ENCODE measurements around the gene ZNF865. TPM values are rescaled to one million over a fixed set of nuclear protein-coding genes. Genes with fewer than 3 reads are reported as not detected.

Gene ZNF865
- total and polyA plus RNA-seq, 2 donors (not counting 1 experiment from before 2014, with no cell fraction given) = 1.2 TPM

GRCh38 chr19:55648585-55649267 is 43.3 kb downstream of the ZNF865 start:
- Histone ChIP-seq H3K9ac (ENCODE audit: insufficient read depth, low read length) (peak overlapping the region; percentile 61), H3K36me3 (ENCODE audit: control insufficient read depth, insufficient read depth, low read length) (peaks cover 18% of the 10 kb centered on the region), H2AFZ (ENCODE audit: low read length) (no peak overlapping the region)

GRCh38 chr19:55649268-55650125 is 44.0 kb downstream of the ZNF865 start:
- Histone ChIP-seq H3K4me1 (ENCODE audit: control insufficient read depth, extremely low read depth, insufficient read depth, low read length) (peaks cover 2% of the 10 kb centered on the region), H2AFZ (ENCODE audit: low read length) (no peak overlapping the region), H3K79me2 (ENCODE audit: control insufficient read depth, insufficient read depth, low read length) (peaks cover 11% of the 10 kb centered on the region), H3K4me3 (replicated peaks in 1 of 4; ENCODE audit: control extremely low read depth in 1 of 4, insufficient read depth in 1 of 4, low read depth in 3 of 4, low read length in 4 of 4) (peak overlapping the region in 2 of 4 experiments; percentile 69 to 79), H3K27me3 (ENCODE audit: control insufficient read depth, insufficient read depth, low read length) (no peaks in the 10 kb centered on the region), H4K20me1 (ENCODE audit: control insufficient read depth, extremely low read depth, insufficient read depth, low read length) (no peaks in the 10 kb centered on the region), H3K9ac (ENCODE audit: insufficient read depth, low read length) (no peak overlapping the region), H3K9me3 (ENCODE audit: control insufficient read depth, insufficient read depth, low read depth, low read length) (no peaks in the 10 kb centered on the region), H3K27ac (ENCODE audit: insufficient read depth, low read length) (no peak overlapping the region), H3K36me3 (ENCODE audit: control insufficient read depth, insufficient read depth, low read length) (peaks cover 18% of the 10 kb centered on the region), H3K4me2 (ENCODE audit: extremely low read depth, insufficient read depth, low read length) (peak overlapping the region; percentile 49)
- no peak for DNase-seq (ENCODE audit: low read depth in 2 of 2)
- TF ChIP-seq EZH2 (IDR thresholded peaks at IDR 0.05; ENCODE audit: low read length, missing control alignments) = no peak

More at GRCh38 chr19:55648585-55649267, 43.3 kb downstream of the ZNF865 start:
- Histone ChIP-seq H3K4me2 (ENCODE audit: extremely low read depth, insufficient read depth, low read length) (peak overlapping the region; percentile 49), H3K79me2 (ENCODE audit: control insufficient read depth, insufficient read depth, low read length) (peaks cover 18% of the 10 kb centered on the region), H3K4me3 (replicated peaks in 1 of 4; ENCODE audit: control extremely low read depth in 1 of 4, insufficient read depth in 1 of 4, low read depth in 3 of 4, low read length in 4 of 4) (peak overlapping the region; percentile 58 to 79 (median 64)), H3K4me1 (ENCODE audit: control insufficient read depth, extremely low read depth, insufficient read depth, low read length) (peaks cover 3% of the 10 kb centered on the region), H3K9me3 (ENCODE audit: control insufficient read depth, insufficient read depth, low read depth, low read length) (no peaks in the 10 kb centered on the region), H4K20me1 (ENCODE audit: control insufficient read depth, extremely low read depth, insufficient read depth, low read length) (no peaks in the 10 kb centered on the region), H3K27me3 (ENCODE audit: control insufficient read depth, insufficient read depth, low read length) (no peaks in the 10 kb centered on the region), H3K27ac (ENCODE audit: insufficient read depth, low read length) (no peak overlapping the region)
- no peak for DNase-seq (ENCODE audit: low read depth in 2 of 2)
- no peak for TF ChIP-seq CTCF (conservative IDR thresholded peaks at IDR 0.05 in 1 of 2, IDR thresholded peaks at IDR 0.05 in 1 of 2; ENCODE audit: low read depth in 1 of 2, low read length in 2 of 2)
- TF ChIP-seq EZH2 (IDR thresholded peaks at IDR 0.05; ENCODE audit: low read length, missing control alignments) = no peak

- H3K36me3 ChIP-seq (ENCODE audit: control insufficient read depth, insufficient read depth, low read length) = peaks cover 12% of the 10 kb centered on the region
- H3K4me3 ChIP-seq (replicated peaks in 1 of 4; ENCODE audit: control extremely low read depth in 1 of 4, insufficient read depth in 1 of 4, low read depth in 3 of 4, low read length in 4 of 4) = no peak overlapping the region
- no peak overlapping the region for H2AFZ ChIP-seq (ENCODE audit: low read length)
- no peaks in the 10 kb centered on the region for H3K27me3 ChIP-seq (ENCODE audit: control insufficient read depth, insufficient read depth, low read length)
- DNase-seq (ENCODE audit: low read depth in 2 of 2) = no peak
- TF ChIP-seq EZH2 (IDR thresholded peaks at IDR 0.05; ENCODE audit: low read length, missing control alignments) = no peak
- no peak for TF ChIP-seq CTCF (conservative IDR thresholded peaks at IDR 0.05 in 1 of 2, IDR thresholded peaks at IDR 0.05 in 1 of 2; ENCODE audit: low read depth in 1 of 2, low read length in 2 of 2)
- H3K27ac ChIP-seq (ENCODE audit: insufficient read depth, low read length) = no peak overlapping the region
- H3K79me2 ChIP-seq (ENCODE audit: control insufficient read depth, insufficient read depth, low read length) = peaks cover 7% of the 10 kb centered on the region
- H3K9ac ChIP-seq (ENCODE audit: insufficient read depth, low read length) = no peak overlapping the region
- no peaks in the 10 kb centered on the region for H3K9me3 ChIP-seq (ENCODE audit: control insufficient read depth, insufficient read depth, low read depth, low read length)
- no peaks in the 10 kb centered on the region for H4K20me1 ChIP-seq (ENCODE audit: control insufficient read depth, extremely low read depth, insufficient read depth, low read length)
- no peak overlapping the region for H3K4me2 ChIP-seq (ENCODE audit: extremely low read depth, insufficient read depth, low read length)
- H3K4me1 ChIP-seq (ENCODE audit: control insufficient read depth, extremely low read depth, insufficient read depth, low read length) = no peaks in the 10 kb centered on the region
Measured at GRCh38 chr19:55650126-55650557, 44.7 kb downstream of the ZNF865 start.

All from fibroblast of lung (primary cell).